IMR-90 (cell line): ENCODE results near the gene PPEF2. TPM values are rescaled to one million over a fixed set of nuclear protein-coding genes. Genes with fewer than 3 reads are reported as not detected.
"Not testable (repeated sequence)": the region's sequence is repeated elsewhere in the genome, so short reads cannot be mapped to it uniquely, and the experiment has no call there.

Experiments
- ATAC-seq: fragments of 200-7000 bp; cut with Tn5 transposase; 2 replicates; pipeline ENCODE4 v1.9.1; 2020; ENCODE audit warnings: low read depth, mild to moderate bottlenecking, moderate library complexity
- BruUV-seq: library from RNA; stranded (reverse); fragments of 400-500 nt; replicated peaks from 2 replicates; lab custom pipeline; 2021; lab: Mats Ljungman, UMichigan
- CTCF ChIA-PET: fragments of 300-600 bp; formaldehyde crosslinking; extraction: SDS; loops from one replicate; lab custom pipeline; 2021; ENCODE audit warnings: antibody characterized with exemption; lab: Yijun Ruan, JAX
- POLR2A ChIA-PET: fragments of 300-600 bp; sonication (Branson Sonifier 250); formaldehyde crosslinking; loops from one replicate; lab custom pipeline; 2022; ENCODE audit warnings: antibody characterized with exemption; ENCODE audit not compliant: unreplicated experiment; lab: Charles Lee
- DNase-seq: peaks from one replicate; pipeline ENCODE4 v3.0.0; 2013
- H2AFZ ChIP-seq: replicated peaks from 2 replicates; pipeline ENCODE3; 2013; ENCODE audit warnings: low read length, mild to moderate bottlenecking; ENCODE audit not compliant: poor library complexity
- H2AK5ac ChIP-seq: 2 replicates; pipeline ENCODE4 v1.6.1; 2013; ENCODE audit warnings: low read depth, low read length, inconsistent platforms
- H2AK9ac ChIP-seq: replicated peaks from 2 replicates; pipeline ENCODE3; 2013; ENCODE audit warnings: mild to moderate bottlenecking, low read depth, low read length, moderate library complexity; ENCODE audit not compliant: poor library complexity
- H2BK120ac ChIP-seq: 2 replicates; pipeline ENCODE4 v1.6.1; 2013; ENCODE audit warnings: low read depth, low read length, inconsistent platforms
- H2BK15ac ChIP-seq: 3 replicates; pipeline ENCODE4 v1.6.1; 2013; ENCODE audit warnings: low read depth, low read length, inconsistent platforms
- H2BK20ac ChIP-seq: 2 replicates; pipeline ENCODE4 v1.6.1; 2013; ENCODE audit warnings: low read depth, mild to moderate bottlenecking, inconsistent platforms, low read length, moderate library complexity
- H2BK5ac ChIP-seq: 2 replicates; pipeline ENCODE4 v1.6.1; 2013; ENCODE audit warnings: mild to moderate bottlenecking, low read depth, low read length, inconsistent platforms; ENCODE audit not compliant: poor library complexity, severe bottlenecking
- H3K14ac ChIP-seq: replicated peaks from 2 replicates; pipeline ENCODE4 v1.6.1; 2013; ENCODE audit warnings: low read depth, low read length, inconsistent platforms
- H3K18ac ChIP-seq: 2 replicates; pipeline ENCODE4 v1.6.1; 2013; ENCODE audit warnings: low read depth, low read length, control low read depth
- H3K23ac ChIP-seq: 2 replicates; pipeline ENCODE4 v1.6.1; 2013; ENCODE audit warnings: low read depth, low read length, inconsistent platforms
- H3K27ac ChIP-seq: 2 replicates; pipeline ENCODE4 v1.5.1; 2013; ENCODE audit warnings: mild to moderate bottlenecking, control low read depth, low read length; ENCODE audit not compliant: insufficient read depth
- H3K27me3 ChIP-seq: 2 replicates; pipeline ENCODE4 v1.6.1; 2013; ENCODE audit warnings: low read length; ENCODE audit not compliant: control insufficient read depth, insufficient read depth
- H3K36me3 ChIP-seq: 2 replicates; pipeline ENCODE4 v1.6.1; 2013; ENCODE audit warnings: low read length, mixed read lengths; ENCODE audit not compliant: control insufficient read depth, insufficient read depth
- H3K4ac ChIP-seq: 2 replicates; pipeline ENCODE4 v1.6.1; 2013; ENCODE audit warnings: low read depth, low read length, inconsistent platforms
- H3K4me1 ChIP-seq: 2 replicates; pipeline ENCODE4 v1.6.1; 2013; ENCODE audit warnings: low read length, mixed read lengths; ENCODE audit not compliant: control insufficient read depth, insufficient read depth
- H3K4me2 ChIP-seq: 2 replicates; pipeline ENCODE4 v1.6.1; 2013; ENCODE audit warnings: low read depth, mild to moderate bottlenecking, control low read depth, low read length, moderate library complexity
- H3K4me3 ChIP-seq: 2 replicates; pipeline ENCODE4 v1.5.1; 2013; ENCODE audit warnings: low read depth, mild to moderate bottlenecking, control low read depth, low read length, moderate library complexity; ENCODE audit not compliant: insufficient read depth
- H3K56ac ChIP-seq: 2 replicates; pipeline ENCODE4 v1.6.1; 2013; ENCODE audit warnings: low read length, inconsistent platforms; ENCODE audit not compliant: insufficient read depth; ENCODE audit errors: extremely low read depth
- H3K79me1 ChIP-seq, 2 experiments: 2 replicates each; pipeline ENCODE4 v1.6.1; 2013; ENCODE audit warnings: low read length in 2 of 2, inconsistent platforms in 1 of 2, low read depth in 1 of 2
- H3K9ac ChIP-seq: 2 replicates; pipeline ENCODE4 v1.6.1; 2013; ENCODE audit warnings: low read depth, low read length, control low read depth
- H3K9me1 ChIP-seq: 2 replicates; pipeline ENCODE4 v1.6.1; 2013; ENCODE audit warnings: low read length, inconsistent platforms; ENCODE audit not compliant: insufficient read depth
- H3K9me3 ChIP-seq: 2 replicates; pipeline ENCODE4 v1.6.1; 2013; ENCODE audit warnings: low read length; ENCODE audit not compliant: control insufficient read depth, insufficient read depth
- H4K20me1 ChIP-seq: 2 replicates; pipeline ENCODE4 v1.6.1; 2013; ENCODE audit warnings: low read length, inconsistent platforms; ENCODE audit not compliant: insufficient read depth
- H4K5ac ChIP-seq: 2 replicates; pipeline ENCODE4 v1.6.1; 2013; ENCODE audit warnings: mild to moderate bottlenecking, low read depth, low read length, control low read depth
- H4K8ac ChIP-seq, 2 experiments: 2 replicates each; pipeline ENCODE4 v1.6.1; 2013; ENCODE audit warnings: low read depth in 2 of 2, low read length in 2 of 2, control low read depth in 1 of 2, inconsistent platforms in 1 of 2
- H4K91ac ChIP-seq: 2 replicates; pipeline ENCODE4 v1.6.1; 2013; ENCODE audit warnings: low read depth, low read length, inconsistent platforms; ENCODE audit not compliant: insufficient read depth
- MAFK ChIP-seq: IDR thresholded peaks from 2 replicates; pipeline ENCODE4 v1.6.1; 2012; ENCODE audit warnings: low read depth, low read length, improper control_type of control experiment
- WGBS, 2 experiments: methylation state at CpG; one replicate each; pipeline versions ENCODE4 v1.1.5 to v1.1.7; 2013; ENCODE audit warnings: missing lambda C conversion rate in 2 of 2; ENCODE audit not compliant: insufficient read length in 1 of 2; ENCODE audit errors: extremely low coverage in 2 of 2; 5-methylcytosine and 5-hydroxymethylcytosine counted together
- dilution Hi-C: fragments of 300-500 bp; cut with HindIII; formaldehyde crosslinking; loops from one replicate; pipeline ENCODE4 v1.14.3; 2018; ENCODE audit warnings: low sequenced_read_pairs; ENCODE audit not compliant: unreplicated experiment
- in situ Hi-C: fragments of 300-500 bp; cut with MboI; formaldehyde crosslinking; loops from 3 replicates; pipeline ENCODE4 v1.14.3; 2019; ENCODE audit warnings: low sequenced_read_pairs, inconsistent platforms, mixed read lengths
- intact Hi-C: fragments of 100-400 bp; cut with micrococcal nuclease; formaldehyde crosslinking; loops from 2 replicates; pipeline ENCODE4 v1.10.0; 2022
- polyA plus RNA-seq, 3 experiments: library from polyadenylated mRNA; depleted of rRNA; stranded (reverse); fragments of >200 nt; gene quantifications; 2 replicates each; pipeline ENCODE4 v1.2.3, GENCODE V29; 2012; ENCODE audit warnings: low replicate concordance in 1 of 3
- total RNA-seq: library from RNA; depleted of rRNA; stranded (reverse); fragments of >200 nt; gene quantifications from 2 replicates; pipeline ENCODE4 v1.2.3, GENCODE V29; 2012

Gene PPEF2
- total and polyA plus RNA-seq, 2 of the 4 experiments (the other 2 are of a cell fraction), result not detected

DNA sequence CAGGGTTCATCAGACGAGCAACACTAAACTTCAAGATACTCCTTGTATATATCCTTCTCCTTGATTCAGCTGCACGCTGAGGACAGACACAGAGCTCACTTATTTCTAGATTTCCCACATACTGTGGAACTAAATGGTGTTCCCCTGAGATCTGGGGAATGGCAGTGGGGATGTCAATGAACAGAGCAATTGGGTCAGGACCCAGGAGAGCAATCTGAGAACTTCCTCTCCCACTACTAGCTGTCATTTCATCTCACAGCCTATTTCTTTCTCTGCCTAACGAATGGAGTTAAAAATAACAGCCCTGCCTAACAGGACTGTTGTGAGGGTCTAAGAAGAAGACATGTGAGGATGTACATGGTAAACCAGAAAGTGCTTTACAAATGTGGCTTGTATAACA is 27.9 kb upstream of the PPEF2 start:
- DNase-seq (no peak), ATAC-seq (no peak)
- POLR2A ChIA-PET, result no interaction called here
- Histone ChIP-seq H3K9me1 (no peaks in the 10 kb centered on the region), H3K4me2 (no peak overlapping the region), H3K4me3 (no peak overlapping the region), H3K18ac (no peak overlapping the region), H2BK120ac (no peak overlapping the region), H2AK9ac (no peak overlapping the region), H4K91ac (no peak overlapping the region), H3K36me3 (peaks cover 4% of the 10 kb centered on the region), H3K27ac (no peak overlapping the region), H3K9me3 (no peaks in the 10 kb centered on the region), H3K4me1 (no peaks in the 10 kb centered on the region), H3K27me3 (no peaks in the 10 kb centered on the region), H2AFZ (no peak overlapping the region), H2BK5ac (no peak overlapping the region), H3K4ac (no peak overlapping the region), H2BK20ac (no peak overlapping the region), H4K20me1 (no peaks in the 10 kb centered on the region), H3K56ac (no peak overlapping the region), H2AK5ac (no peak overlapping the region), H2BK15ac (no peak overlapping the region), H3K9ac (no peak overlapping the region), H3K23ac (no peak overlapping the region), H3K79me1 (no peaks in the 10 kb centered on the region), H3K14ac (no peak overlapping the region), H4K5ac (no peak overlapping the region), H4K8ac (no peak overlapping the region)
- intact Hi-C loops, result no loop called here
- CTCF ChIA-PET, result interaction anchor here (1.3 kb wide), 1 partner anchor 14 kb away, joined by 3 read pairs; no protein-coding TSS in a partner anchor
- no peak for TF ChIP-seq MAFK
- dilution Hi-C loops, result no loop called here
- no TSS peak for BruUV-seq
- in situ Hi-C loops, result no loop called here
- no CpG with 5 or more reads among the region's 3 CpGs for WGBS, 2 experiments

DNA sequence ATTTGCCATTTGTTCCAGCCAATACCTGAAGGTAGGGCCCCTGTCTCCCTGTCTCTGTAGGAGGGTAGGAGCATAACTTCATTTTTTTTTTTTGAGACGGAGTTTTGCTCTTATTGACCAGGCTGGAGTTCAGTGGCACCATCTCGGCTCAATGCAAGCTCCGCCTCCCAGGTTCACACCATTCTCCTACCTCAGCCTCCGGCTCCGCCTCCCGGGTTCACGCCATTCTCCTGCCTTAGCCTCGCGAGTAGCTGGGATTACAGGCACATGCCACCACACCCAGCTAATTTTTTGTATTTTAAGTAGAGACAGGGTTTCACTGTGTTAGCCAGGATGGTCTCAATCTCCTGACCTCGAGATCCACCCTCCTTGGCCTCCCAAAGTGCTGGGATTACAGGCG is 22.7 kb upstream of the PPEF2 start:
- H4K91ac ChIP-seq, H2BK5ac ChIP-seq, H3K27me3 ChIP-seq, H4K5ac ChIP-seq, H4K20me1 ChIP-seq, H2BK20ac ChIP-seq, H3K4ac ChIP-seq, H2BK15ac ChIP-seq, H3K9me1 ChIP-seq, H4K8ac ChIP-seq, H3K56ac ChIP-seq, H3K23ac ChIP-seq, H3K9me3 ChIP-seq, H2AFZ ChIP-seq, H2AK9ac ChIP-seq, H2AK5ac ChIP-seq, H3K9ac ChIP-seq, in situ Hi-C loops, H3K4me3 ChIP-seq, DNase-seq, H2BK120ac ChIP-seq, H3K14ac ChIP-seq, H3K36me3 ChIP-seq, H3K79me1 ChIP-seq, ATAC-seq, POLR2A ChIA-PET, H3K4me2 ChIP-seq, BruUV-seq, H3K27ac ChIP-seq, dilution Hi-C loops, H3K4me1 ChIP-seq, H3K18ac ChIP-seq: not testable (repeated sequence)
- CTCF ChIA-PET, result interaction anchor here (0.9 kb wide), 1 partner anchor 29 kb away, joined by 3 read pairs; no protein-coding TSS in a partner anchor
- intact Hi-C loops, result loop anchor here (1.0 kb wide), 1 partner anchor 8 kb away; no protein-coding TSS in a partner anchor
- WGBS, 2 experiments, result 100% methylated on average over 1 of the region's 11 CpGs; no CpG with 5 or more reads in 1 of the 2 experiments
